ENCODE data around the gene PTX4.

- TF ChIP-seq CTCF (IDR thresholded peaks at IDR 0.05) (no peak), POLR2A (IDR thresholded peaks at IDR 0.05) (no peak)
Measured at GRCh38 chr16:1489077-1489476, 333 bp upstream of the PTX4 start.
